Measurements from ENCODE around the gene SCNN1G. TPM values are rescaled to one million over a fixed set of nuclear protein-coding genes. Genes with fewer than 3 reads are reported as not detected.

The SCNN1G gene
- total and polyA plus RNA-seq, 2 of the 13 experiments (the other 11 are each of a cell fraction or from before 2014, with no cell fraction given), result not detected

- TF ChIP-seq ZNF280D (CRISPR knock-in tag; IDR thresholded peaks at IDR 0.05) (no peak), ZKSCAN8 (CRISPR knock-in tag; IDR thresholded peaks at IDR 0.05; ENCODE audit: borderline replicate concordance) (peak; percentile 34; the same call in 1 of the 2 replicates), KLF6 (CRISPR knock-in tag; IDR thresholded peaks at IDR 0.05) (peak; percentile 83; the same call in 1 of the 2 replicates), ZNF256 (CRISPR knock-in tag; conservative IDR thresholded peaks at IDR 0.05) (no peak), SP1 (IDR thresholded peaks at IDR 0.05) (no peak), SP1 (CRISPR knock-in tag; IDR thresholded peaks at IDR 0.05) (peak; percentile 38; the same call in 1 of the 2 replicates), ZZZ3 (CRISPR knock-in tag; IDR thresholded peaks at IDR 0.05; ENCODE audit: borderline replicate concordance) (no peak), GTF3A (CRISPR knock-in tag; conservative IDR thresholded peaks at IDR 0.05) (peak; percentile 8; the same call in 1 of the 2 replicates), GMEB1 (CRISPR knock-in tag; IDR thresholded peaks at IDR 0.05; ENCODE audit: borderline replicate concordance) (0 out of 2 replicates have a peak, but pooled peaks have one; percentile 58), ZHX1 (CRISPR knock-in tag; IDR thresholded peaks at IDR 0.05; ENCODE audit: low read depth) (no peak; the same call in 1 of the 2 replicates), HOXA7 (CRISPR knock-in tag; IDR thresholded peaks at IDR 0.05) (no peak), ZNF263 (CRISPR knock-in tag; IDR thresholded peaks at IDR 0.05) (no peak), ZBTB21 (CRISPR knock-in tag; IDR thresholded peaks at IDR 0.05) (no peak), ZBTB20 (CRISPR knock-in tag; IDR thresholded peaks at IDR 0.05; ENCODE audit: borderline replicate concordance, low read depth) (peak; percentile 80)
- TF ChIP-seq, protein P1, sequence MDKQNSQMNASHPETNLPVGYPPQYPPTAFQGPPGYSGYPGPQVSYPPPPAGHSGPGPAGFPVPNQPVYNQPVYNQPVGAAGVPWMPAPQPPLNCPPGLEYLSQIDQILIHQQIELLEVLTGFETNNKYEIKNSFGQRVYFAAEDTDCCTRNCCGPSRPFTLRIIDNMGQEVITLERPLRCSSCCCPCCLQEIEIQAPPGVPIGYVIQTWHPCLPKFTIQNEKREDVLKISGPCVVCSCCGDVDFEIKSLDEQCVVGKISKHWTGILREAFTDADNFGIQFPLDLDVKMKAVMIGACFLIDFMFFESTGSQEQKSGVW (CRISPR knock-in tag; IDR thresholded peaks at IDR 0.05; ENCODE audit: borderline replicate concordance), result no peak
- TF ChIP-seq, protein P2, sequence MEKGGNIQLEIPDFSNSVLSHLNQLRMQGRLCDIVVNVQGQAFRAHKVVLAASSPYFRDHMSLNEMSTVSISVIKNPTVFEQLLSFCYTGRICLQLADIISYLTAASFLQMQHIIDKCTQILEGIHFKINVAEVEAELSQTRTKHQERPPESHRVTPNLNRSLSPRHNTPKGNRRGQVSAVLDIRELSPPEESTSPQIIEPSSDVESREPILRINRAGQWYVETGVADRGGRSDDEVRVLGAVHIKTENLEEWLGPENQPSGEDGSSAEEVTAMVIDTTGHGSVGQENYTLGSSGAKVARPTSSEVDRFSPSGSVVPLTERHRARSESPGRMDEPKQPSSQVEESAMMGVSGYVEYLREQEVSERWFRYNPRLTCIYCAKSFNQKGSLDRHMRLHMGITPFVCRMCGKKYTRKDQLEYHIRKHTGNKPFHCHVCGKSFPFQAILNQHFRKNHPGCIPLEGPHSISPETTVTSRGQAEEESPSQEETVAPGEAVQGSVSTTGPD (CRISPR knock-in tag; IDR thresholded peaks at IDR 0.05), result no peak
- TF ChIP-seq, protein P3, sequence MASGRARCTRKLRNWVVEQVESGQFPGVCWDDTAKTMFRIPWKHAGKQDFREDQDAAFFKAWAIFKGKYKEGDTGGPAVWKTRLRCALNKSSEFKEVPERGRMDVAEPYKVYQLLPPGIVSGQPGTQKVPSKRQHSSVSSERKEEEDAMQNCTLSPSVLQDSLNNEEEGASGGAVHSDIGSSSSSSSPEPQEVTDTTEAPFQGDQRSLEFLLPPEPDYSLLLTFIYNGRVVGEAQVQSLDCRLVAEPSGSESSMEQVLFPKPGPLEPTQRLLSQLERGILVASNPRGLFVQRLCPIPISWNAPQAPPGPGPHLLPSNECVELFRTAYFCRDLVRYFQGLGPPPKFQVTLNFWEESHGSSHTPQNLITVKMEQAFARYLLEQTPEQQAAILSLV (CRISPR knock-in tag; IDR thresholded peaks at IDR 0.05; ENCODE audit: borderline replicate concordance), result peak; percentile 93; the same call in 1 of the 2 replicates
Observed at GRCh38 chr16:23148513-23149266, 33.9 kb upstream of the SCNN1G start (continued).

All from HepG2 (cell line).